ENCODE results near the gene CPA1. TPM values are rescaled to one million over a fixed set of nuclear protein-coding genes. Genes with fewer than 3 reads are reported as not detected.

The CPA1 gene
- total and polyA plus RNA-seq, 10 of the 15 experiments (the other 5 are each of a cell fraction or from before 2014, with no cell fraction given) = 8.0 TPM; not detected in 9

DNA sequence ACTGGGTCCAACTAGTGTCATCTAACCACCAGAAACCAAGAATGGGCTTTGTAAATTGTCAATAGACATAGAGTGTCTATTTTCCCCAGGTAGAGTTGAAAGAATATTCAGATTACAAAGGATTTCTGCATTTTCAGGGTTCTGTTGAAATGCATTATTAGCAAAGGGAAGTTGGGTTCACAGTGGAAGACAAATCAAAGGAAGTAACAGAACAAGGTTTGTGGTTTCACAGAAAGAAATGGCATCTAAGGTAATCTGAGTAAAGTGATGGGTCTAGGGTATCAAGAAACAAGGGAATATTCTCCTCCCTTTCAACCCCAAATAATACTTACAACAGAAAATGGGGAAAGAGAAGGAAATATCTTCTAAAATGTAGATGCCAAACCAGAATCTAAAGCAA, 34.7 kb downstream of the CPA1 start:
- no peaks in the 10 kb centered on the region for H3K4me1 ChIP-seq (ENCODE audit: control insufficient read depth, insufficient read depth, low read length)
- POLR2A ChIA-PET = no interaction called here
- TF ChIP-seq, protein P1, sequence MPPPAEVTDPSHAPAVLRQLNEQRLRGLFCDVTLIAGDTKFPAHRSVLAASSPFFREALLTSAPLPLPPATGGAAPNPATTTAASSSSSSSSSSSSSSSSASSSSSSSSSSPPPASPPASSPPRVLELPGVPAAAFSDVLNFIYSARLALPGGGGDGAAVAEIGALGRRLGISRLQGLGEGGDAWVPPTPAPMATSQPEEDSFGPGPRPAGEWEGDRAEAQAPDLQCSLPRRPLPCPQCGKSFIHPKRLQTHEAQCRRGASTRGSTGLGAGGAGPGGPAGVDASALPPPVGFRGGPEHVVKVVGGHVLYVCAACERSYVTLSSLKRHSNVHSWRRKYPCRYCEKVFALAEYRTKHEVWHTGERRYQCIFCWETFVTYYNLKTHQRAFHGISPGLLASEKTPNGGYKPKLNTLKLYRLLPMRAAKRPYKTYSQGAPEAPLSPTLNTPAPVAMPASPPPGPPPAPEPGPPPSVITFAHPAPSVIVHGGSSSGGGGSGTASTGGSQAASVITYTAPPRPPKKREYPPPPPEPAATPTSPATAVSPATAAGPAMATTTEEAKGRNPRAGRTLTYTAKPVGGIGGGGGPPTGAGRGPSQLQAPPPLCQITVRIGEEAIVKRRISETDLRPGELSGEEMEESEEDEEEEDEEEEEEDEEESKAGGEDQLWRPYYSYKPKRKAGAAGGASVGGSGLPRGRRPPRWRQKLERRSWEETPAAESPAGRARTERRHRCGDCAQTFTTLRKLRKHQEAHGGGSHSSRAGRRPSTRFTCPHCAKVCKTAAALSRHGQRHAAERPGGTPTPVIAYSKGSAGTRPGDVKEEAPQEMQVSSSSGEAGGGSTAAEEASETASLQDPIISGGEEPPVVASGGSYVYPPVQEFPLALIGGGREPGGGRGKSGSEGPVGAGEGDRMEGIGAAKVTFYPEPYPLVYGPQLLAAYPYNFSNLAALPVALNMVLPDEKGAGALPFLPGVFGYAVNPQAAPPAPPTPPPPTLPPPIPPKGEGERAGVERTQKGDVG (CRISPR knock-in tag; IDR thresholded peaks at IDR 0.05) = no peak
- TF ChIP-seq TAF1 (IDR thresholded peaks at IDR 0.05; ENCODE audit: borderline replicate concordance, low read depth, low read length) (no peak), PAX8 (IDR thresholded peaks at IDR 0.05) (no peak), MEF2A (IDR thresholded peaks at IDR 0.05; ENCODE audit: insufficient read depth, low read depth, low read length) (no peak), SUZ12 (IDR thresholded peaks at IDR 0.05; ENCODE audit: unreplicated experiment) (no peak), NRF1 (conservative IDR thresholded peaks at IDR 0.05; ENCODE audit: low read depth, low read length) (no peak), IKZF2 (IDR thresholded peaks at IDR 0.05) (no peak), PAX5 (IDR thresholded peaks at IDR 0.05; ENCODE audit: borderline replicate concordance, low read depth, low read length) (no peak), ZNF384 (IDR thresholded peaks at IDR 0.05; ENCODE audit: borderline replicate concordance, low read depth, low read length) (no peak), GABPA (IDR thresholded peaks at IDR 0.05; ENCODE audit: low read depth) (no peak), SMC3 (IDR thresholded peaks at IDR 0.05; ENCODE audit: borderline replicate concordance, low read length) (no peak), ZNF622 (IDR thresholded peaks at IDR 0.05) (no peak), MYC (IDR thresholded peaks at IDR 0.05; ENCODE audit: insufficient read depth, insufficient read length, insufficient replicate concordance, low read length, severe bottlenecking) (no peak), SRF (IDR thresholded peaks at IDR 0.05; ENCODE audit: low read depth in 2 of 2, low read length in 2 of 2) (no peak), WRNIP1 (IDR thresholded peaks at IDR 0.05; ENCODE audit: borderline replicate concordance, low read depth, low read length) (no peak), BHLHE40 (IDR thresholded peaks at IDR 0.05; ENCODE audit: borderline replicate concordance in 1 of 2, low read depth in 2 of 2, low read length in 1 of 2) (no peak)
- TF ChIP-seq, protein P2, sequence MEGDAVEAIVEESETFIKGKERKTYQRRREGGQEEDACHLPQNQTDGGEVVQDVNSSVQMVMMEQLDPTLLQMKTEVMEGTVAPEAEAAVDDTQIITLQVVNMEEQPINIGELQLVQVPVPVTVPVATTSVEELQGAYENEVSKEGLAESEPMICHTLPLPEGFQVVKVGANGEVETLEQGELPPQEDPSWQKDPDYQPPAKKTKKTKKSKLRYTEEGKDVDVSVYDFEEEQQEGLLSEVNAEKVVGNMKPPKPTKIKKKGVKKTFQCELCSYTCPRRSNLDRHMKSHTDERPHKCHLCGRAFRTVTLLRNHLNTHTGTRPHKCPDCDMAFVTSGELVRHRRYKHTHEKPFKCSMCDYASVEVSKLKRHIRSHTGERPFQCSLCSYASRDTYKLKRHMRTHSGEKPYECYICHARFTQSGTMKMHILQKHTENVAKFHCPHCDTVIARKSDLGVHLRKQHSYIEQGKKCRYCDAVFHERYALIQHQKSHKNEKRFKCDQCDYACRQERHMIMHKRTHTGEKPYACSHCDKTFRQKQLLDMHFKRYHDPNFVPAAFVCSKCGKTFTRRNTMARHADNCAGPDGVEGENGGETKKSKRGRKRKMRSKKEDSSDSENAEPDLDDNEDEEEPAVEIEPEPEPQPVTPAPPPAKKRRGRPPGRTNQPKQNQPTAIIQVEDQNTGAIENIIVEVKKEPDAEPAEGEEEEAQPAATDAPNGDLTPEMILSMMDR (IDR thresholded peaks at IDR 0.05 in 2 of 3, conservative IDR thresholded peaks at IDR 0.05 in 1 of 3; ENCODE audit: control insufficient read depth in 2 of 3, extremely low read depth in 1 of 3, insufficient read depth in 1 of 3, low read depth in 3 of 3, low read length in 3 of 3) = no peak
- TF ChIP-seq, protein P3, sequence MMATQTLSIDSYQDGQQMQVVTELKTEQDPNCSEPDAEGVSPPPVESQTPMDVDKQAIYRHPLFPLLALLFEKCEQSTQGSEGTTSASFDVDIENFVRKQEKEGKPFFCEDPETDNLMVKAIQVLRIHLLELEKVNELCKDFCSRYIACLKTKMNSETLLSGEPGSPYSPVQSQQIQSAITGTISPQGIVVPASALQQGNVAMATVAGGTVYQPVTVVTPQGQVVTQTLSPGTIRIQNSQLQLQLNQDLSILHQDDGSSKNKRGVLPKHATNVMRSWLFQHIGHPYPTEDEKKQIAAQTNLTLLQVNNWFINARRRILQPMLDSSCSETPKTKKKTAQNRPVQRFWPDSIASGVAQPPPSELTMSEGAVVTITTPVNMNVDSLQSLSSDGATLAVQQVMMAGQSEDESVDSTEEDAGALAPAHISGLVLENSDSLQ (IDR thresholded peaks at IDR 0.05) = no peak

More for the DNA sequence above, 34.7 kb downstream of the CPA1 start:
- Histone ChIP-seq H4K20me1 (ENCODE audit: control insufficient read depth, insufficient read depth) (no peaks in the 10 kb centered on the region), H3K36me3 (ENCODE audit: control insufficient read depth in 2 of 2, insufficient read depth in 2 of 2, low read length in 1 of 2) (peaks cover 0 to 5% of the 10 kb centered on the region in 2 experiments; a peak in 2 of 4 replicates), H2AFZ (ENCODE audit: control insufficient read depth, low read depth, low read length) (no peak overlapping the region), H3K9me3 (replicated peaks; ENCODE audit: control insufficient read depth, insufficient read depth, low read length) (no peaks in the 10 kb centered on the region), H3K9ac (ENCODE audit: control insufficient read depth, insufficient read depth, low read length) (no peak overlapping the region), H3K27ac (ENCODE audit: control insufficient read depth, insufficient read depth) (no peak overlapping the region), H3K4me2 (ENCODE audit: control insufficient read depth, insufficient read depth) (no peak overlapping the region), H3K79me2 (ENCODE audit: control insufficient read depth, insufficient read depth, low read length) (no peaks in the 10 kb centered on the region), H3K27me3 (replicated peaks in 1 of 2; ENCODE audit: control insufficient read depth in 2 of 2, insufficient read depth in 2 of 2, low read length in 1 of 2) (no peaks in the 10 kb centered on the region), H3K4me3 (no peak overlapping the region)
- BruUV-seq (replicated peaks) = no TSS peak
- DNase-seq (ENCODE audit: low read depth, low spot score) (no peak), ATAC-seq (no peak), FAIRE-seq (no peak)
- RAD21 ChIA-PET (ENCODE audit: unreplicated experiment) = no interaction called here
- SMC1A ChIA-PET (ENCODE audit: uncharacterized antibody, unreplicated experiment) = no interaction called here
- CTCF ChIA-PET = no interaction called here
- in situ Hi-C loops (cut with MboI) (no loop called here), intact Hi-C loops (cut with micrococcal nuclease; ENCODE audit: unreplicated experiment) (loop anchor here (5.0 kb wide), 1 partner anchor 173 kb away; no protein-coding TSS in a partner anchor)
